K562 (cell line): ENCODE measurements around the gene SRPK2. TPM values are rescaled to one million over a fixed set of nuclear protein-coding genes. Genes with fewer than 3 reads are reported as not detected.

ENCODE experiments used
- ASH1L ChIP-seq: fragments of 450-650 bp; IDR thresholded peaks from 2 replicates; pipeline ENCODE4 v1.6.1; 2018; ENCODE audit warnings: borderline replicate concordance, mild to moderate bottlenecking, low read depth; ENCODE audit not compliant: partially characterized antibody
- BACH1 ChIP-seq: fragments of 200-800 bp; sonication (Bioruptor generic); IDR thresholded peaks from 2 replicates; pipeline ENCODE4 v1.6.1; 2016; ENCODE audit warnings: missing genetic modification characterization, missing compliant biosample characterization
- FOXK2 ChIP-seq, 2 experiments: fragments of 450-650 bp; IDR thresholded peaks in 1 of 2; conservative IDR thresholded peaks in 1 of 2; 2 replicates each; pipeline ENCODE4 v1.6.1; 2016; ENCODE audit warnings: low read depth in 2 of 2, mild to moderate bottlenecking in 1 of 2
- HDAC2 ChIP-seq: fragments of 450-650 bp; IDR thresholded peaks from 2 replicates; pipeline ENCODE4 v1.6.1; 2016; ENCODE audit warnings: mild to moderate bottlenecking
- MCM7 ChIP-seq, 2 experiments: fragments of 450-650 bp; IDR thresholded peaks; 2 replicates each; pipeline ENCODE4 v1.6.1; 2016 to 2018
- MGA ChIP-seq: fragments of 450-650 bp; IDR thresholded peaks from 2 replicates; pipeline ENCODE4 v1.6.1; 2016; ENCODE audit warnings: mild to moderate bottlenecking, moderate library complexity
- MNT ChIP-seq, 2 experiments: fragments of 450-650 bp; conservative IDR thresholded peaks; 2 replicates each; pipeline ENCODE4 v1.6.1; 2017; ENCODE audit warnings: mild to moderate bottlenecking in 2 of 2, moderate library complexity in 2 of 2
- SETDB1 ChIP-seq: IDR thresholded peaks from one replicate; pipeline ENCODE4 v1.6.1; 2012; ENCODE audit warnings: low read length, control low read depth, inconsistent platforms
- TCF7L2 ChIP-seq: fragments of 150-350 bp; IDR thresholded peaks from 2 replicates; pipeline ENCODE4 v1.6.1; 2016; ENCODE audit warnings: low read depth, mild to moderate bottlenecking, low read length, moderate library complexity
- TEAD1 ChIP-seq, 2 experiments: fragments of 450-650 bp in 1 of 2; sonication (generic) in 1 of 2; formaldehyde crosslinking; IDR thresholded peaks; 2 replicates each; pipeline versions ENCODE4 v1.4.0 to v1.8.0; 2020 to 2022; ENCODE audit warnings: mild to moderate bottlenecking in 2 of 2, missing genetic modification reagents in 1 of 2
- TOE1 ChIP-seq, 2 experiments: fragments of 450-650 bp in 1 of 2; sonication (generic) in 1 of 2; formaldehyde crosslinking in 1 of 2; IDR thresholded peaks; 2 replicates each; pipeline versions ENCODE4 v1.7.1 to v1.8.0; 2016 to 2022; ENCODE audit warnings: borderline replicate concordance in 2 of 2, mild to moderate bottlenecking in 2 of 2, antibody characterized with exemption in 1 of 2, inconsistent platforms in 1 of 2, low read depth in 1 of 2, missing genetic modification reagents in 1 of 2, moderate library complexity in 1 of 2
- ZFP30 ChIP-seq: fragments of 250-450 bp; sonication (Bioruptor Pico); IDR thresholded peaks from 2 replicates; pipeline ENCODE4 v1.8.0; 2022; ENCODE audit warnings: moderate library complexity, mild to moderate bottlenecking, inconsistent platforms, borderline replicate concordance
- ZNF76 ChIP-seq: fragments of 250-450 bp; sonication (Bioruptor Pico); IDR thresholded peaks from 2 replicates; pipeline ENCODE4 v1.4.0; 2020; ENCODE audit warnings: mild to moderate bottlenecking, moderate library complexity, borderline replicate concordance
- polyA plus RNA-seq, 8 experiments: library from polyadenylated mRNA; depleted of rRNA in 4 of 8; stranded (reverse) in 5 of 8; unstranded in 3 of 8; fragments of >200 nt; fragmentation: Nextera tagmentation in 2 of 8; fragmentation: Illumina TruSeq in 1 of 8; extraction: Ambion mirVana in 2 of 8; extraction: Trizol in 1 of 8; gene quantifications; 2 replicates each; pipeline versions ENCODE4 v1.2.1 to v1.2.3, GENCODE V29; 2011 to 2014; ENCODE audit warnings: inconsistent platforms in 1 of 8, missing spikeins in 1 of 8
- total RNA-seq, 7 experiments: library from RNA; depleted of rRNA in 6 of 7; stranded (reverse); fragments of >200 nt in 6 of 7; fragmentation: Illumina TruSeq in 2 of 7; extraction: Trizol in 2 of 7; gene quantifications; 2 replicates each; pipeline versions ENCODE4 v1.2.1 to v1.2.3, GENCODE V29; 2011 to 2021; ENCODE audit warnings: low replicate concordance in 1 of 7

Gene SRPK2
- total and polyA plus RNA-seq, 9 of the 15 experiments (the other 6 are each of a cell fraction or from before 2014, with no cell fraction given): 21.5 to 44.7 (median 33.3) TPM

GRCh38 chr7:105268511-105269392 is 120.0 kb downstream of the SRPK2 start (continued):
- TF ChIP-seq ZNF76 (CRISPR knock-in tag) (0 out of 2 replicates have a peak, but pooled peaks have one; percentile 33), FOXK2 (conservative IDR thresholded peaks at IDR 0.05 in 1 of 2, IDR thresholded peaks at IDR 0.05 in 1 of 2; ENCODE audit: low read depth in 2 of 2) (peak; percentile 85 to 99; a peak in 3 of 4 replicates), ASH1L (peak; percentile 78), MNT (conservative IDR thresholded peaks at IDR 0.05) (peak; percentile 35 to 42; a peak in 1 of 4 replicates), TEAD1 (CRISPR knock-in tag; IDR thresholded peaks at IDR 0.05) (peak in 1 of 2 experiments; percentile 64; a peak in 1 of 4 replicates), TCF7L2 (peak; percentile 87), ZFP30 (CRISPR knock-in tag) (no peak), MGA (0 out of 2 replicates have a peak, but pooled peaks have one; percentile 10), MCM7 (IDR thresholded peaks at IDR 0.05) (no peak), SETDB1 (no peak), BACH1 (tag) (peak; percentile 29; the same call in 1 of the 2 replicates), TOE1 (IDR thresholded peaks at IDR 0.05; ENCODE audit: borderline replicate concordance) (peak; percentile 94), TOE1 (CRISPR knock-in tag; IDR thresholded peaks at IDR 0.05; ENCODE audit: borderline replicate concordance, low read depth) (no peak), HDAC2 (0 out of 2 replicates have a peak, but pooled peaks have one; percentile 10)
